ENCODE results near the gene RFX1.

DNA sequence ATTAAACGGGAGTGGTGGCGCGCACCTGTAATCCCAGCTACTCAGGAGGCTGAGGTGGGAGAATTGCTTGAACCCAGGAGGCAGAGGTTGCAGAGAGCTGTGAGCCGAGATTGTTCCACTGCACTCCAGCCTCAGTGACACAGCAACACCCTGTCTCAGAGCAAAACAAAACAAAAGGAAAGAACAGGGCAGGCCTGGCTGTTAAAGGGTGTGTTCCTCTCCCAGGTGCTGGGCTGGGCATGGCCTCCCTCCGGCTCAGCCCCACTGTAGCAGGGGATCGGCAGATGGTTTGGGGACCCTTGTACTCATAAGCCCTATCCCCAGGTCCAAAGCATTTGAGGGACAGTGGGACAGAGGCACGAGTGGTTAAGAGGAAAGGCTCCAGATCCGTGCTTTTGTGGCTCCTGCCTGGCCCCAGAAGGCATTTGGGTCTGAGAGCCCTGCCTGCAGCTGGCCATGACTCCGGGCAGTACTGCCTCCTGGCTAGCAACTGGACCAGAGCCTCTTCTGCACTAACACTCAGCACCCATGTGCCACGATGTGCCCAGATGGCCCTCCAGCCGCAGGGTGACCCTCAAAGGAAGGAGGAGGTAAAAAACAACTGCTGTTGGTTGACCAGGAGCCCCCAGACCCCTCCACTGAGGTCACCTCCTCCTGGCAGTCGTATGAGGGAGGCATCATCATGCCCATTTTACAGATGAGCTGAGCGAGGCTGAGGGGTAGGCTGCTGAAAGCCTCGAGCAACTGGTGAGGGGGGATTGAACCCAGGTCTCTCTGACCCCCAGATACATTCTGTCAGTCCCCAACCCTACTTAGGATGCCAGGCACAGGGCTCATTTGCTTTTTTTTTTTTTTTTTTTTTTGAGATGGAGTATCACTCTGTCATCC, 10.0 kb downstream of the RFX1 start:
- TF ChIP-seq, protein P1, sequence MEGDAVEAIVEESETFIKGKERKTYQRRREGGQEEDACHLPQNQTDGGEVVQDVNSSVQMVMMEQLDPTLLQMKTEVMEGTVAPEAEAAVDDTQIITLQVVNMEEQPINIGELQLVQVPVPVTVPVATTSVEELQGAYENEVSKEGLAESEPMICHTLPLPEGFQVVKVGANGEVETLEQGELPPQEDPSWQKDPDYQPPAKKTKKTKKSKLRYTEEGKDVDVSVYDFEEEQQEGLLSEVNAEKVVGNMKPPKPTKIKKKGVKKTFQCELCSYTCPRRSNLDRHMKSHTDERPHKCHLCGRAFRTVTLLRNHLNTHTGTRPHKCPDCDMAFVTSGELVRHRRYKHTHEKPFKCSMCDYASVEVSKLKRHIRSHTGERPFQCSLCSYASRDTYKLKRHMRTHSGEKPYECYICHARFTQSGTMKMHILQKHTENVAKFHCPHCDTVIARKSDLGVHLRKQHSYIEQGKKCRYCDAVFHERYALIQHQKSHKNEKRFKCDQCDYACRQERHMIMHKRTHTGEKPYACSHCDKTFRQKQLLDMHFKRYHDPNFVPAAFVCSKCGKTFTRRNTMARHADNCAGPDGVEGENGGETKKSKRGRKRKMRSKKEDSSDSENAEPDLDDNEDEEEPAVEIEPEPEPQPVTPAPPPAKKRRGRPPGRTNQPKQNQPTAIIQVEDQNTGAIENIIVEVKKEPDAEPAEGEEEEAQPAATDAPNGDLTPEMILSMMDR (conservative IDR thresholded peaks at IDR 0.05; ENCODE audit: low read length), result no peak
- TF ChIP-seq EZH2phosphoT487 (IDR thresholded peaks at IDR 0.05; ENCODE audit: borderline replicate concordance, low read depth, low read length), result no peak

All from OCI-LY7 (cell line).